GM18861 (cell line): ENCODE measurements around the gene SRGAP2.
"Not testable (repeated sequence)": the region's sequence is repeated elsewhere in the genome, so short reads cannot be mapped to it uniquely, and the experiment has no call there.

Source experiments
- ATAC-seq: cut with Tn5 transposase; IDR thresholded peaks from one replicate; pipeline ENCODE4 v1.9.1; 2021; ENCODE audit not compliant: unreplicated experiment

Gene SRGAP2

GRCh38 chr1:206246129-206246886 lies 43.0 kb downstream of the SRGAP2 start:
- ATAC-seq: not testable (repeated sequence)

DNA sequence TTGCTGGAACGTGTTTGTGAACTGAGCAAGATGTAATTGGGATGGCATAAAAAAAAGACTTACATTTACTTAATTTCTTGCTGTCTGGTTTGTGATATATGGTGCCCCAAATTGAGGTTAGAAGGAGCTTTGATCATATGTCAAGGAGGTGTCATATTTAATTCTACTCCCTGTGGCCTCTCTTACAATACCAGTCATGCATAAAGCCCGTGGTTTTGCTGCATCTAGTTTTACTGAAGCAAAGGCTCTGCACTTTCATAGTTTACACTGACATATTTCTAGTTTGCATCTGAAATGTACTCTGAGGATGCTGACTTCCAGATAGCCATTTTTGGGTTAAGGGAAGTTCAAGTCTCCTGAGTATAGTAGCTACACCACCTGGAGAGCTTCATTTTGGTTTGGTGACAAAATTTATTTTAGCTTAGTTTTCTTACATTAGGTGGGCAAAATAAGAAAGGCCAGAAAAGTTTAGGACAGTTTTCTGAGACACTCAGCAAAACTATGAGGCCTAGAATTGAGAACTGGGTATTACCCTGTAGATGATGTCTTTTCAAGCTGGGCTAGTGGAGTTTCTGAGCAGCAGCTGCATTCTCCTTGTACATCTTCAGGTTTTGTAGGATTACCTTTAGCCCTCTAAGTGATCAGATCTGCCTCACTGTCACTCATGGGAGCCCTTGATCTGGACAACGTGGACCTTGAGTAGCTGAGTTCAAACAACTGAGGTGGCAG lies 47.8 kb downstream of the SRGAP2 start:
- peak; percentile 64 for ATAC-seq

DNA sequence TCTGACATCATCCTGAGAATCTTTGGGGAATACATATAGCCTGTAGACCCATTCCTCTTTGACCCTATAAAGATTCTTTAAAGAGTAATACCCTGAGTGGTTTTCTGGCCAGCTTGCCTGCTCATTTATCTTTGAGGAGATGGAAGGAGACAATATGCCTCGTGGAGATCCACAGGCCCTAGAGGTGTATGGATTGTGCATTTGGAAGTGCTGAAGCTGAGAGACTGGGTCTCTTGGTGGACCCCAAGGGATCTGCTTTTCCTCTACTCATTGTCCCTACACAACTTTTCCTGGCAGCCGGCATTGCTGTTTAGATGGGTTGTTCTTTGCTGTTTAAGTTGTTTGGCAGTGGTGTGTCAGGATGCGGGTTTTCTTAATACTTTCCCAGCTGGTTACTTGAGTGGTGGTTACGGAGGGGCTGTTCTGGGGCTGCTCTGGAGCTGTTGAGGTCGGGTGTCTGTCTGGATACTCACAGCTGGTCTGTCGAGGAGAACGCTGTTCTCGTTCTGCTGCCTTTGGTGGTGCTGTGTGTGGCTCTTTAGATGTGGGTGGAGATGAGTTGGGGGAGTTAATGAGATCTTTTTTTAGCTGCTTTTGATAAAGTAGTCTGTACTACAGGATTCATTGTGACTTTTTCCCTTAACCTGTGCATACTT lies 49.5 kb downstream of the SRGAP2 start:
- not testable (repeated sequence) for ATAC-seq
